GM12891 (cell line): ENCODE measurements around the gene HMOX1.
A peak's percentile ranks its signal among the peaks of the same experiment; 100 is the strongest.

ENCODE experiments used
- DNase-seq: peaks from one replicate; pipeline ENCODE4 v3.0.0; 2011; ENCODE audit warnings: low spot score; ENCODE audit not compliant: insufficient read length
- FAIRE-seq: peaks from 2 replicates; lab custom pipeline; 2011; peaks lifted over from hg19 to GRCh38; lab: Jason Lieb, UNC
- PAX5 ChIP-seq: IDR thresholded peaks from 2 replicates; pipeline ENCODE4 v1.6.1; 2011; ENCODE audit warnings: low read length, moderate library complexity, mild to moderate bottlenecking; ENCODE audit not compliant: insufficient read depth, severe bottlenecking
- POLR2A ChIP-seq: IDR thresholded peaks from 2 replicates; pipeline ENCODE4 v1.6.1; 2011; ENCODE audit warnings: low read depth, low read length, control low read depth
- POLR2AphosphoS5 ChIP-seq: IDR thresholded peaks from 2 replicates; pipeline ENCODE4 v1.6.1; 2011; ENCODE audit warnings: low read depth, low read length, control low read depth
- POU2F2 ChIP-seq: IDR thresholded peaks from 2 replicates; pipeline ENCODE4 v1.6.1; 2011; ENCODE audit warnings: low read depth, mild to moderate bottlenecking, control low read depth, low read length, moderate library complexity
- SPI1 ChIP-seq: IDR thresholded peaks from 2 replicates; pipeline ENCODE4 v1.6.1; 2011; ENCODE audit warnings: low read depth, low read length, control low read depth
- TAF1 ChIP-seq: IDR thresholded peaks from 2 replicates; pipeline ENCODE4 v1.6.1; 2011; ENCODE audit warnings: low read depth, low read length, control low read depth

HMOX1 gene

GRCh38 chr22:35401863-35402262, 21.0 kb downstream of the HMOX1 start:
- TF ChIP-seq POLR2AphosphoS5 (0 out of 2 replicates have a peak, but pooled peaks have one; percentile 28), POLR2A (no peak)
- peak; percentile 57 for FAIRE-seq
- no peak for DNase-seq

DNA sequence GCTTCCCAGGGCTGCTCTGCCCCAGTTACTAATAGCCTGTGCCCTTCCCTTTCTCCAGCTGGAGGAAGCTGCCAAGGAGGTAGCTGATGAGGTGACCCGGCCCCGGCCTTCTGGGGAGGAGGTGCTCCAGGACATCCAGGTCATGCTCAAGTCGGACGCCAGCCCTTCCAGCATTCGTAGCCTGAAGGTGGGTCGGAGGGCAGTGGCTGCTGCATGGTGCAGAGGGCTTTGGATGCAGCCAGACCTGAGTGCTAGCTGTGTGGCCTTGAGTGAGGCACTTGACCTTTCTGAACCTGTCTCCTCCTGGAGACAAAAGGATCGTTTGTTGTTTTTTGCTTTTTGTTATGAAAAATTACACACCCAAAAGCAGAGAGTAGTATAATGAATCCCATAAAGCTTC, 22.5 kb downstream of the HMOX1 start:
- FAIRE-seq (no peak), DNase-seq (no peak)
- TF ChIP-seq SPI1 (no peak), TAF1 (no peak), POLR2A (peak; percentile 16; the same call in 1 of the 2 replicates), POU2F2 (no peak)

DNA sequence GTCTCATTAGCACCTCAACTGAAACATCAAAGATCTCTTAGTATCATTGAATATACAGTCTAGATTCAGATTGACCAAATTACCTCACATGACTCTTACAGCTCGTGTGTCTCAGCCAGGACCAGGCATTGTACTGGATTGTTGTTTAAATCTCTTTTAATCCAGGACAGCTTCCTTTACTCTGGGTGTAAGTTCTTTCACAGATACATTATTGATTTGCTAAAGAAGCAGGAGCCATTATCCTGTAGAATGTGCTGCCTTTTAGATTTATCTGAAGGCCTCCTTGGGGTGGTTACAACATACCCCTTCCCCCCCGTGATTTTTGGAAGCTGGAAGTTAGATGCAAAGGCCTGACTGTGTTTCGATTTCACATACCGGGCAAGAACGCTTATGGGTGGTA, 23.3 kb downstream of the HMOX1 start:
- DNase-seq (no peak), FAIRE-seq (no peak)
- no peak for TF ChIP-seq PAX5

DNA sequence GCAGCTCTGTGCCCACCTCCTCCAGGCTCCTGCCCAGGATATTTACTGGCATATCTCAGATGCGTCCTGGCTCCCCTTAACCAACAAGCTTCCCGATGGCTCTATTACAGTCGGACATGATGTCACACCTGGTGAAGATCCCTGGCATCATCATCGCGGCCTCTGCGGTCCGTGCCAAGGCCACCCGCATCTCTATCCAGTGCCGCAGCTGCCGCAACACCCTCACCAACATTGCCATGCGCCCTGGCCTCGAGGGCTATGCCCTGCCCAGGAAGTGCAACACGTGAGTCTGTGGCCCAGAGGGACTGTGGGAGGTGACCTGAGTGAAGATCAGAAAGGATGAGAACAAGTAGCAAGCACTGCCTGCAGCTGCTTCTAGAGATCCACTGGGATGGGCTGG, 25.5 kb downstream of the HMOX1 start:
- DNase-seq, result no peak
- TF ChIP-seq PAX5 (no peak), SPI1 (no peak), POLR2A (no peak), POU2F2 (no peak), TAF1 (no peak), POLR2AphosphoS5 (no peak)
- no peak for FAIRE-seq

- FAIRE-seq (no peak), DNase-seq (no peak)
- TF ChIP-seq PAX5 (no peak), POLR2AphosphoS5 (no peak), SPI1 (no peak), POLR2A (no peak), POU2F2 (no peak), TAF1 (no peak)
Measured at GRCh38 chr22:35407362-35407761, 26.5 kb downstream of the HMOX1 start.

- TF ChIP-seq POU2F2 (0 out of 2 replicates have a peak, but pooled peaks have one; percentile 58), TAF1 (0 out of 2 replicates have a peak, but pooled peaks have one; percentile 23), PAX5 (no peak), POLR2AphosphoS5 (peak; percentile 62), POLR2A (peak; percentile 64; the same call in 1 of the 2 replicates), SPI1 (peak; percentile 94)
Measured at GRCh38 chr22:35409783-35410662, 29.1 kb downstream of the HMOX1 start.

GRCh38 chr22:35410663-35411034, 29.8 kb downstream of the HMOX1 start:
- no peak for DNase-seq
- no peak for FAIRE-seq
- TF ChIP-seq POLR2A, result no peak
- TF ChIP-seq POLR2AphosphoS5, result no peak

More at GRCh38 chr22:35409783-35410662, 29.1 kb downstream of the HMOX1 start:
- peak; percentile 98 for FAIRE-seq
- peak; percentile 70 for DNase-seq

DNA sequence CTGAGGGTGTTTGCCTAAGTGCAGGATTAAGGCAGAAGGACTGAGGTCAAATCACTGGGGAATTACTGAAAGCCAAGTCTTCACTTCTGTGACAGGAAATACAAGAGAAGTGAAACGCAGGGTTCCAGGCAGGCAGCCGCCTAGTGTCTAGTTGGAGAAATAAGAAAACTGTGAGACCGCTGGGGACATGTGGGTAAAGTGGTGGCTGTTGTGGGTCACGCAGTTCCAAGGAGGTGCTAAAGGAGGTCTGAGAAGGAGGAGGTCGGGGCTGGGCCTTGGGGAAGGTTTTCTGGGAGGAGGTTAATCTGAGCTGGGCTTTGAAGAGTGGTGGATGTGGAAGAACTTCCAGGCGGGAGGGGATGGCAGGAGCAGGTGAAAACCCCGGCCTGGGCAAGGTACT, 30.2 kb downstream of the HMOX1 start:
- DNase-seq, result peak; percentile 41
- FAIRE-seq, result no peak
- TF ChIP-seq TAF1, result 0 out of 2 replicates have a peak, but pooled peaks have one; percentile 24
- peak; percentile 64 for TF ChIP-seq SPI1
- no peak for TF ChIP-seq PAX5
- TF ChIP-seq POLR2AphosphoS5, result no peak
- TF ChIP-seq POLR2A, result no peak
- TF ChIP-seq POU2F2, result no peak

- no peak for TF ChIP-seq PAX5
- TF ChIP-seq POLR2A, result no peak
- no peak for TF ChIP-seq POU2F2
- TF ChIP-seq POLR2AphosphoS5, result no peak
- no peak for TF ChIP-seq SPI1
- TF ChIP-seq TAF1, result no peak
- no peak for FAIRE-seq
- DNase-seq, result no peak
Measured at GRCh38 chr22:35413624-35414023, 32.7 kb downstream of the HMOX1 start.

DNA sequence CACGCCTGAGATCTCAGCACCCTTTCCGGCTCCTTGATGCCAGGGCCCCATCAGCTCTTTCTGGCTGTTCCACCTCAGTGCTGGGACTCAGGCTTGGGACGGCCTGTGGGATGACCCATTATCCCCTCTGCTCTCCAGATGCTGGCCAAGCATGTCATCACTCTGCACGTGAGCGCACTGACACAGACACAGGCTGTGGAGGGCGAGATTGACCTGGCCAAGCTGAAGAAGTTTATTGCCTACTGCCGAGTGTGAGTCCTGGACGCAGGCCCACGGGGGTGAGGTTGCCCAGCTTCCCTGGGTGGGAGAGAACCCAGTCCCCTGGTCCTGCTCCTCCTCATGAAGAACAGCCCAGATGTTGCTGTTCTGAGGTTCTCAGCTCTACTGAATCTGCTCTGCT, 36.7 kb downstream of the HMOX1 start:
- no peak for FAIRE-seq
- TF ChIP-seq PAX5 (no peak), SPI1 (no peak), TAF1 (no peak), POU2F2 (no peak), POLR2A (no peak), POLR2AphosphoS5 (no peak)
- no peak for DNase-seq

DNA sequence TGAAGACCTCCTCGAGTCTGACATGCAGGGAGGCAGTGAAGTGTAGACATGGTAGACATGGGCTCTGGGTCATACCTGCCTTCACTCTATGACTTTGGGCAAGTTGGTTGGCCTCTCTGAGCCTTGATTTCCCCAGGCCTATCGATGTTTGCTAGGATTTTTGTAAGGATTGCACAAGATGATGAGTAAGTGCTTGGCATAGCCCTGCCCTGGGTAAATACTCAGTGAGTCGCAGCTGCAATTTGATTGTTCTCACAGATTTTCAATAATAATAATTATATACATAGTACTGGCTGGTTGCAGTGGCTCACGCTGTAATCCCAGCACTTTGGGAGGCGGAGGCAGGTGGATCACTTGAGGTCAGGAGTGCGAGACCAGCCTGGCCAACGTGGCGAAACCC, 37.2 kb downstream of the HMOX1 start:
- FAIRE-seq (no peak), DNase-seq (no peak)
- TF ChIP-seq PAX5 (no peak), POLR2AphosphoS5 (no peak), SPI1 (no peak), POU2F2 (no peak), POLR2A (no peak), TAF1 (no peak)
